ENCODE data around the gene UNCX. TPM values are rescaled to one million over a fixed set of nuclear protein-coding genes. Genes with fewer than 3 reads are reported as not detected.

Gene UNCX
- total RNA-seq, 1 experiment from 2014 or later: not detected

- DNase-seq (ENCODE audit: low read depth): no peak
Observed at GRCh38 chr7:1218541-1219165, 14.0 kb upstream of the UNCX start.

- no peak for DNase-seq (ENCODE audit: low read depth)
Observed at GRCh38 chr7:1219498-1219897, 13.2 kb upstream of the UNCX start.

- no peak for DNase-seq (ENCODE audit: low read depth)
Observed at GRCh38 chr7:1220000-1220726, 12.5 kb upstream of the UNCX start.

- DNase-seq (ENCODE audit: low read depth): no peak
Observed at GRCh38 chr7:1220977-1221745, 11.5 kb upstream of the UNCX start.

- DNase-seq (ENCODE audit: low read depth): no peak
Observed at GRCh38 chr7:1223196-1223981, 9.3 kb upstream of the UNCX start.

- DNase-seq (ENCODE audit: low read depth): no peak
Observed at GRCh38 chr7:1224086-1224716, 8.5 kb upstream of the UNCX start.

GRCh38 chr7:1225030-1225429, 7.6 kb upstream of the UNCX start:
- no peak for DNase-seq (ENCODE audit: low read depth)

GRCh38 chr7:1225441-1226185, 7.1 kb upstream of the UNCX start:
- no peak for DNase-seq (ENCODE audit: low read depth)

GRCh38 chr7:1226186-1226901, 6.3 kb upstream of the UNCX start:
- no peak for DNase-seq (ENCODE audit: low read depth)

- no peak for DNase-seq (ENCODE audit: low read depth)
Observed at GRCh38 chr7:1227071-1227804, 5.4 kb upstream of the UNCX start.

GRCh38 chr7:1227814-1228544, 4.7 kb upstream of the UNCX start:
- DNase-seq (ENCODE audit: low read depth): no peak

GRCh38 chr7:1228545-1229201, 4.0 kb upstream of the UNCX start:
- no peak for DNase-seq (ENCODE audit: low read depth)

- no peak for DNase-seq (ENCODE audit: low read depth)
Observed at GRCh38 chr7:1229202-1229947, 3.3 kb upstream of the UNCX start.

GRCh38 chr7:1229956-1230355, 2.7 kb upstream of the UNCX start:
- DNase-seq (ENCODE audit: low read depth): no peak

- DNase-seq (ENCODE audit: low read depth): no peak
Observed at GRCh38 chr7:1230411-1231213, 2.1 kb upstream of the UNCX start.
